Stimulated activated naive CD8-positive, alpha-beta T cell treated with anti-CD3 and anti-CD28 coated beads, Interleukin-15, Interleukin-2, amounts not matched to agents 100 U/mL and 50 U/mL, for 24 hours (primary cell): ENCODE data around the gene FFAR1.

Experiments used
- ATAC-seq: fragments of 150-1000 bp; cut with Tn5 transposase; one replicate; pipeline ENCODE4 v1.10.0; 2021
- DNase-seq: peaks from one replicate; pipeline ENCODE4 v3.0.0; 2021

Gene FFAR1

GRCh38 chr19:35392742-35393715 is 45.3 kb downstream of the FFAR1 start:
- ATAC-seq (no peak), DNase-seq (no peak)

DNA sequence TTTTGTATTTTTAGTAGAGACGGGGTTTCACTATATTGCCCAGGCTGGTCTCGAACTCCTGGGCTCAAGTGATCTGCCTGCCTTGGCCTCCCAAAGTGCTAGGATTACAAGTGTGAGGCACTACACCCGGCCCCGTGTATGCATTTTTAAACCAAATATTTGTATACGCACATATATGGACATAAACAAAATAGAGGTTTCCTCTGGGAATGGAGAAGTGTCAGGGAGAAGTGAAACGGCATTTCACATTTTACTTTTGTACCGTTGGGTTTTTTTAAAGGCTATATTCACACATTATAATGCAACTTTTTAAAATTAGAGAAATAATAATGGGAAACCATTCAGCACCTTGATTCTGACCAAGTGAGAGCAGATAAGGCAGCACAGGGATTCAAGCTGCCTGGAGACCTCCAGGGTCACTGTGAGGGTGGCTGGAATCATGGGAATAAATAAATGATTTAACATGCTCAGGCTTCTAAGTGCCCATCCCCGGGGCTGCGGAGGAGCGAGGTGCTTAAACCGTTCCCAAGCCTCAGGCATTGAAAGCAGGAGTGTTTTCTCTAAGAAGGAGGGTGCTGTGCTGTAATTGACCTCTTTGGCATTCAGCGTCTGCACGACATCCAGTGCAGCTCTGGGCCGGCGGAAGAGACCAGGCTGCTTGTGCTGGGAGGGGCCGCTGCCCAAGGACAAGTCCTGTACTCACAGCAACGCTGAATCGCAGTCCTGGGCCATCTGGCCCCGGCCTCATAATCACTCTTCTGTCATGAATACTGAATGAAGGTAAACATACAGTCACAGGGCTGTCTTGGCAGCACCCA is 47.9 kb downstream of the FFAR1 start:
- ATAC-seq: no peak
- DNase-seq: no peak

DNA sequence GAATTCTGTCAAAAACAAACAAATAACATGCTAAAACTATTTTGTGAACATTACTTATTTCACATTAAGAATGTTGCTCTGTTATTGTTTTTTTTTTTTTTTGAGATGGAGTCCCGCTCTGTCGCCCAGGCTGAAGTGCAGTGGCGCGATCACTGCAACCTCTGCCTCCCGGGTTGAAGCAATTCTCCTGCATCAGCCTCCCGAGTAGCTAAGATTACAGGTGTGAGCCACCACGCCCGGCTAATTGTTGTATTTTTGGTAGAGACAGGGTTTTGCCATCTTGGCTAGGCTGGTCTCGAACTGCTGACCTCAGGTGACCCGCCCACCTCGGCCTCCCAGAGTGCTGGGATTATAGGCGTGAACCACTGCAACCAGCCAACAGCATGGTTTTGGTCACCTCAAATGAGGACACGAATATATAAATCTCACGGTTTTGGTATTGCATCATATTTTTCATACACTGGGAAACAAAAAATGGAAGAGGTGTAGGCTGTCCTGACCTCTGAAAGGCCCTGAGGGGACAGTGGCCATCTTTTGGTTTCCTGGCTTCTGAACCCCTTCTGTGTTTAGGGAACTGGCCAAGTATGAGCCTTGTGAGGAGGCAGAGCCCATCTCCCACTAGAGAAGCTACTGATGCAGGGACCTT is 48.7 kb downstream of the FFAR1 start:
- DNase-seq: no peak
- ATAC-seq: no peak

DNA sequence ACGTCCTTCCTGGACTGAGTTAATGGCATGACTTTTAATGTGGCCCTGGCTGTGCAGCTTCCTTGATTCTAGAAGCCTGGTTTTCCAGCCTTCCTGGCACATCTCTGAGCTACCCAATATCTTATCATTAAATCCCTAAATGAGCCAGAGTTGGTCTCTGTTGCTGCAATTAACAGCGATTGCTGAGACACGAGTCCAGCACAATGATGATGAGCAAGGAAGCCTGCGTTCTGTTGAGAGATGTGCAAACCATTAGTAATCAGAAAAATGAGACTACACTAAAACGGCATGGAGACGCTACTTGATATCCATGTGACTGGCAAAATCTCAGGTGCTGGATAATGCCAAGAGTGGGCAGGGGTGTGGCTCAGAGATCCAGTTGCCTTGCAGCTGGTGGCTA is 49.4 kb downstream of the FFAR1 start:
- no peak for ATAC-seq

More for the DNA sequence above, 49.4 kb downstream of the FFAR1 start:
- DNase-seq: no peak
